Caco-2 (cell line): Measurements from ENCODE around the gene TMEM229B. TPM values are rescaled to one million over a fixed set of nuclear protein-coding genes. Genes with fewer than 3 reads are reported as not detected.

Experiments
- BruUV-seq: library from RNA; stranded (reverse); fragments of 400-500 nt; replicated peaks from 2 replicates; lab custom pipeline; 2021; lab: Mats Ljungman, UMichigan
- CTCF ChIA-PET: fragments of 300-600 bp; sonication (Branson Sonifier 250); formaldehyde crosslinking; loops from one replicate; lab custom pipeline; 2022; ENCODE audit warnings: antibody characterized with exemption; lab: Charles Lee
- POLR2A ChIA-PET: fragments of 300-600 bp; sonication (Branson Sonifier 250); formaldehyde crosslinking; loops from one replicate; lab custom pipeline; 2022; ENCODE audit warnings: antibody characterized with exemption; lab: Charles Lee
- DNase-seq, 2 experiments: peaks; one replicate each; pipeline versions ENCODE4 v3.0.0 to v3.0.0-alpha.2; 2020 to 2022
- H3K27me3 ChIP-seq: replicated peaks from 2 replicates; pipeline ENCODE4 v1.6.0; 2011; ENCODE audit warnings: low read length; ENCODE audit not compliant: control insufficient read depth, insufficient read depth
- H3K36me3 ChIP-seq: 2 replicates; pipeline ENCODE4 v1.5.1; 2011; ENCODE audit warnings: low read length; ENCODE audit not compliant: control insufficient read depth, insufficient read depth
- H3K4me1 ChIP-seq: fragments of 250-450 bp; sonication (Bioruptor Pico); 2 replicates; pipeline ENCODE4 v1.5.1; 2020; ENCODE audit warnings: mild to moderate bottlenecking
- H3K4me3 ChIP-seq: 2 replicates; pipeline ENCODE4 v1.5.1; 2011; ENCODE audit warnings: low read depth, mild to moderate bottlenecking, control low read depth, low read length
- H3K9me3 ChIP-seq: fragments of 250-450 bp; sonication (Bioruptor Pico); 2 replicates; pipeline ENCODE4 v1.5.1; 2020; ENCODE audit warnings: mild to moderate bottlenecking, moderate library complexity
- H3K27ac Mint-ChIP-seq: one replicate; pipeline ENCODE4 v1.8.0; 2022; ENCODE audit warnings: mixed read lengths; ENCODE audit not compliant: unreplicated experiment
- H3K27me3 Mint-ChIP-seq: one replicate; pipeline ENCODE4 v1.8.0; 2022; ENCODE audit warnings: mixed read lengths; ENCODE audit not compliant: insufficient read depth, unreplicated experiment
- H3K36me3 Mint-ChIP-seq: one replicate; pipeline ENCODE4 v1.8.0; 2022; ENCODE audit warnings: mild to moderate bottlenecking, mixed read lengths; ENCODE audit not compliant: insufficient read depth, unreplicated experiment
- H3K4me1 Mint-ChIP-seq: one replicate; pipeline ENCODE4 v1.8.0; 2022; ENCODE audit warnings: low read depth, mixed read lengths; ENCODE audit not compliant: unreplicated experiment
- H3K4me3 Mint-ChIP-seq: one replicate; pipeline ENCODE4 v1.8.0; 2022; ENCODE audit warnings: mild to moderate bottlenecking, moderate library complexity, mixed read lengths; ENCODE audit not compliant: unreplicated experiment
- H3K9me3 Mint-ChIP-seq: one replicate; pipeline ENCODE4 v1.8.0; 2022; ENCODE audit warnings: mixed read lengths; ENCODE audit not compliant: unreplicated experiment
- CTCF ChIP-seq, 2 experiments: fragments of 200-600 bp in 1 of 2; IDR thresholded peaks; 1 replicate in 1 of 2; 2 replicates in 1 of 2; pipeline versions ENCODE4 v1.5.1 to v1.8.0; 2011 to 2022; ENCODE audit warnings: antibody characterized with exemption in 1 of 2, control low read depth in 1 of 2, inconsistent platforms in 1 of 2, low read depth in 1 of 2, low read length in 1 of 2, mild to moderate bottlenecking in 1 of 2, moderate library complexity in 1 of 2; ENCODE audit not compliant: insufficient read depth in 1 of 2, severe bottlenecking in 1 of 2, unreplicated experiment in 1 of 2
- intact Hi-C: fragments of 100-400 bp; cut with micrococcal nuclease; formaldehyde crosslinking; loops from one replicate; pipeline ENCODE4 v1.10.0; 2022; ENCODE audit not compliant: unreplicated experiment
- total RNA-seq: library from RNA; stranded (reverse); gene quantifications from 2 replicates; pipeline ENCODE4 v1.2.3, GENCODE V29; 2022

The TMEM229B gene
- total RNA-seq, 1 experiment from 2014 or later: not detected

DNA sequence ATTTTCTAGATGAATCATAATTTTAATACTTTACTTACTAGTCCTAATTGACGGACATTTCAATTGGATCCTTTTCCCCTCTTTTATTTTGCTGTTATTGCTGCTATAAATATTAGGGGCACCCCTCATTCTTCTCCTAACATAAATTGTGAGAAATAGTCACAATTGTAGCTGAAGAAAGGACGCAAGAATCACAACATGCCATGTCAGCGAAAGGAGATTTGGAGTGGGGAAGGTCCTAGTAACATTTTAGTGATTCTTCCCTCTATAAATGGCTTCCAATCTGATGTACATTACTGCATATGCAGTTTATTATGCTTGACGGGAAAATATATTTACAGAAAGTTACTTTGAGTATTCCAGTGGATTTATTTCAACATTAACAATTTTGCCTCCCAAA is 36.9 kb upstream of the TMEM229B start:
- Mint-ChIP-seq H3K4me3 (no peak overlapping the region), H3K9me3 (no peaks in the 10 kb centered on the region), H3K36me3 (no peaks in the 10 kb centered on the region), H3K27me3 (peaks cover 8% of the 10 kb centered on the region), H3K27ac (no peak overlapping the region), H3K4me1 (no peaks in the 10 kb centered on the region)
- no TSS peak for BruUV-seq
- Histone ChIP-seq H3K4me3 (no peak overlapping the region), H3K27me3 (no peaks in the 10 kb centered on the region), H3K4me1 (no peaks in the 10 kb centered on the region), H3K9me3 (no peaks in the 10 kb centered on the region), H3K36me3 (no peaks in the 10 kb centered on the region)
- CTCF ChIA-PET: interaction anchor here (2.0 kb wide), 1 partner anchor 179 kb away, joined by 27 read pairs; no protein-coding TSS in a partner anchor
- intact Hi-C loops: loop anchor here (5.0 kb wide), 1 partner anchor 142 kb away; no protein-coding TSS in a partner anchor
- POLR2A ChIA-PET: no interaction called here
- DNase-seq: no peak
- no peak for TF ChIP-seq CTCF (IDR thresholded peaks at IDR 0.05; ENCODE audit: insufficient read depth in 1 of 2, low read depth in 1 of 2, low read length in 1 of 2, severe bottlenecking in 1 of 2, unreplicated experiment in 1 of 2)

DNA sequence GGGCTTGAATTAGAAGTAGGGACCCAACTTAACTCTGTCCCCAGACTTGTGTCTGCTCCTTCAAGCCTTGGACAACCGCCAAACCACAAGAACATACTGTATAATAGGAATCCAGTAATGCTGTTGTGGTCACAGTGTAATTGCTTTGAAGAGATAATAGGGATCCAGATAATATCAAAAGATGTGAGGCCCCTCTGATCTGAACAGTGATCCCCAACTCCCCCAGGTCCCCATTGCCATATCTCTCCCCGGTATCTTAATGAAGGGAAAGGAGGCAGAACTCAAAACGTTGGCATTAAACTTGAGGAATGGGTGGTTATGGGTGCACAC is 36.1 kb upstream of the TMEM229B start:
- H3K4me3 Mint-ChIP-seq: no peak overlapping the region
- Histone ChIP-seq H3K27me3 (no peaks in the 10 kb centered on the region), H3K36me3 (no peaks in the 10 kb centered on the region), H3K4me1 (no peaks in the 10 kb centered on the region), H3K9me3 (no peaks in the 10 kb centered on the region), H3K4me3 (no peak overlapping the region)
- no peak for TF ChIP-seq CTCF (IDR thresholded peaks at IDR 0.05; ENCODE audit: insufficient read depth in 1 of 2, low read depth in 1 of 2, low read length in 1 of 2, severe bottlenecking in 1 of 2, unreplicated experiment in 1 of 2)
- H3K4me1 Mint-ChIP-seq: no peaks in the 10 kb centered on the region
- intact Hi-C loops: no loop called here
- POLR2A ChIA-PET: no interaction called here
- peaks cover 8% of the 10 kb centered on the region for H3K27me3 Mint-ChIP-seq
- no TSS peak for BruUV-seq
- DNase-seq: no peak
- H3K9me3 Mint-ChIP-seq: no peaks in the 10 kb centered on the region
- CTCF ChIA-PET: no interaction called here
- no peaks in the 10 kb centered on the region for H3K36me3 Mint-ChIP-seq
- no peak overlapping the region for H3K27ac Mint-ChIP-seq

- Mint-ChIP-seq H3K36me3 (no peaks in the 10 kb centered on the region), H3K27ac (no peak overlapping the region), H3K4me3 (no peak overlapping the region), H3K27me3 (peaks cover 8% of the 10 kb centered on the region), H3K4me1 (no peaks in the 10 kb centered on the region), H3K9me3 (no peaks in the 10 kb centered on the region)
- intact Hi-C loops: no loop called here
- no TSS peak for BruUV-seq
- TF ChIP-seq CTCF (IDR thresholded peaks at IDR 0.05; ENCODE audit: insufficient read depth in 1 of 2, low read depth in 1 of 2, low read length in 1 of 2, severe bottlenecking in 1 of 2, unreplicated experiment in 1 of 2): no peak
- Histone ChIP-seq H3K36me3 (no peaks in the 10 kb centered on the region), H3K4me1 (no peaks in the 10 kb centered on the region), H3K4me3 (no peak overlapping the region), H3K9me3 (no peaks in the 10 kb centered on the region), H3K27me3 (no peaks in the 10 kb centered on the region)
- CTCF ChIA-PET: no interaction called here
- DNase-seq: no peak
- POLR2A ChIA-PET: no interaction called here
Measured at GRCh38 chr14:67523764-67524633, 35.5 kb upstream of the TMEM229B start.
